ENCODE data around the gene DNAJB11.
"Not testable (repeated sequence)": the region's sequence is repeated elsewhere in the genome, so short reads cannot be mapped to it uniquely, and the experiment has no call there.

The DNAJB11 gene

GRCh38 chr3:186552408-186553031, 18.0 kb upstream of the DNAJB11 start:
- no peak for DNase-seq

DNA sequence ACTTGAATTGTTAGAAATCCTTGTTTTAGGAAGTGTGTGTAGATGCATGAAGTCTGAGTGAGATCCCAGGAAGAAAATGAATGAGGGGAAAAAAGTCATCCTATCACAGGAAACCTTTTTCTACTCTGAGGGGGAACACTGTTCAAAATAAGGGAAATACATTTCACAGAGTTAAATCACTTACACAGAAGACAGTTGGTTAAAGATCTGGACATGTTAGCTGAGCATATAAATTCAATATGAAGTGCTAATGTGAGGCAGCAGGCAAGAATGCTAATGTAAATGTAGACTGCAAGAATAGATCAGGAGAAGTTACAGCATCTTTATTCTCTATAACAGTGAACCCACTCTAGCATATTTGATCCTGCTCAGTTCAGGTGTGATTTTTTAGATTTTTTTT, 5.9 kb upstream of the DNAJB11 start:
- DNase-seq, result no peak

- no peak for DNase-seq
Observed at GRCh38 chr3:186566772-186567071, 3.8 kb upstream of the DNAJB11 start.

DNA sequence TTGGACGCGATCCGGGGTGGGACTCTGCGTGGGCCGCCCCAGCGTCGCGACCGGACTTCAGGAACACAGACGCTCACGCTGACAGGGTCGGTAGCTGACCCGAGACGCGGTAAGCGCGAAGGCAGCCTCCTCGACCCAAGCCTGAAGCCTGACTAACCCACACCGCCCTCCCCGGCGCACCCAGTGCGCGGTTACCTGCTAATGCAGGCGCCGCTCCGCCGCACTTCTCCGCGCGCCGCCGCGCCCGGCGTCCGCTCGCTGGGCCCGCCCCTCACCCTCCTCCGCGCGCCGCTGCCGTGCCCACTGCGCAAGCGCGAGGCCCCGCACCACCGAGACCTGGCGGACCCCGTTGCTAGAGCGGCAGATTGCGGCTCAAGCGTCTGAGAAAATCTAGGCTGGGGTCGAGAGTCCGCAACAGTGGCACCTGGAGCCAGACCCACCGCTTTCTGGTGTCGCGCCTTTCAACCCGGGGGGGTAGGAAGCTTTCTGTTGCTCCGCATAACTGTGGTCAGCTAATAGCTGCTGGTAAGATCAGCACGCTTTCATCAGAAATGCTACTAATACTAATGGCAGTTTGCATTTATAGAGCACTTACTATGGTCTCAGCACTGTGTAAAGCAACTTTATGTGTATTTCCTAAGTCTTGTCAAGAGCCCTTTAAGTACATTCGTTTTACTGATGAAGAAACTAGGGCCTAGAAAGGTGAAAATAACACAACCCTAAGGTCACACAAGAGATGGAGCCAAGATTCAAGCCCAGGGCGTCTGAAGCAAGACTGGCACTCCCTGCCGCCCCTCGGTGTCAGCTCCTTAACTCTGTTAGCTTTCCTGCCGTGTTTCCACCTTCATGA, 3.2 kb upstream of the DNAJB11 start, which contains the start of gene TBCCD1:
Gene TBCCD1 (minus strand): TSS at position 268 of the 850 bp plus-strand sequence. CDS start 3,010 bp downstream, outside the sequence.
- peak; percentile 91 for DNase-seq

DNA sequence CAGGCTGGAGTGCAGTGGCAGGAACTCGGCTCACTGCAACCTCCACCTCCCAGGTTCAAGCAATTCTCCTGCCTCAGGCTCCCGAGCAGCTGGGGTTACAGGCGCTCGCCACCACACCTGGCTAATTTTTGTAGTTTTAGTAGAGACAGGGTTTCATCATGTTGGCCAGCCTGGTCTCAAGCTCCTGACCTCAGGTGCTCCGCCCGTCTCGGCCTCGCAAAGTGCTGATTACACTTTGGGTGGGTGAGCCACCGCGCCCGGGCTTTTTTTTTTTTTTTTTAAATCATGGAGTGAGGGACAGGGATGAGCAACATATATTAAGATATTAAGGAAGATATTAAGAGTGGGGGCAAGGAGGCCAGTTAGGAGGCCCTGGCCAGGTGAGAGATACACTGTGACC, 1.2 kb upstream of the DNAJB11 start:
- DNase-seq, result not testable (repeated sequence)

DNA sequence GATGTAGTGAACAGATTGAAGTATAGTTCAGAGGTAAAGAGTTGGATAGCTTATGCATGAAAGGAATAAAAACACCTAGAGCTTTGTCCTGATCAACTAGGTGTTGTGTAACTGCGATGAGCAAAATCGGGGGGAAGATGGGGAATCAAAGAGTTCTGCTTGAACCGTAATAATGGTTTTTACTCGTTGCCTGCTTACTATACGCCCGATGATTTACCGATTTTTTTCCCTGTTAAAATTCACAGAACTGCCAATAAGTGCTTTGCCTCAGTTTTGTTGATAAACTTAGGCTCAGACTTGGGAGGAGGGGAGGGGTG, 783 bp upstream of the DNAJB11 start:
- no peak for DNase-seq

GRCh38 chr3:186570941-186571643, 572 bp downstream of the DNAJB11 start:
- no peak for DNase-seq

GRCh38 chr3:186571644-186572013, 1.1 kb downstream of the DNAJB11 start:
- peak; percentile 21 for DNase-seq

- no peak for DNase-seq
Observed at GRCh38 chr3:186577521-186577920, 7.0 kb downstream of the DNAJB11 start.

DNA sequence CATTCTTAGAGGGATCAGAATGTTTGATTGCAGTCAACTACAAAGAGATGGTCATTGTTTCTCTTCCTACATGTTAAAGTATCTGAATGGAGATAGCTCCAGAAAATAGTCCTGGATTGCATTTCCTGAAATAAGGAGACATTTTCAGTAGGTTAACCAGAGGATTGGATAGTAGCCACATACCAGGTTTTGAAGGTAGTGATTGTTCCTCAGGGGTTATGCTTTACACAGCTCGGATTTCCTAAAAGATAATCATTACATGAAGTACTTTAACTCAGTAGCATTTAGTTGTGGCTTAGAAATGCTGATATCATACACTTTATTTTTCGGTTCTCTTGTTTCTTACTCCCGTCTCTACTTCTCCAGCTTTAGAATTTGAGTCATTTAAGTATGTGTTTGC, 10.3 kb downstream of the DNAJB11 start:
- DNase-seq, result no peak

DNA sequence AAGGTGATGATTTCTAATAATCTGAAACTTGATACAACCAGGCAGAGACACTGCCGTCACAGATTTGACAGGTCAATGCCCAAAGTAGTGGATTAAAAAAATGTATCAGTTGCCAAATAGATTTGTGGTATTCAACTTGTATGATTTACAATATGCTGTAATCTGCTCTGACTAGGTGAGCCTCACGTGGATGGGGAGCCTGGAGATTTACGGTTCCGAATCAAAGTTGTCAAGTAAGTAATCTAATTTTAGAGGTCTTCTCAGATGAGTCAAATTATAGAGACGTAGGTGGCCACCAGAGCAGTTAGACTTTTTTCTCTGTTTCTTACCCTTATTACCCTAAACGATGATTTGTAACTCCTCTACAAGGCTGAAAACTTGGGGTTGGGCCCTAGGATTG, 12.0 kb downstream of the DNAJB11 start:
- DNase-seq, result no peak

GRCh38 chr3:186583831-186584230, 13.3 kb downstream of the DNAJB11 start:
- DNase-seq, result no peak

- not testable (repeated sequence) for DNase-seq
Observed at GRCh38 chr3:186586245-186586644, 15.7 kb downstream of the DNAJB11 start.

- no peak for DNase-seq
Observed at GRCh38 chr3:186587183-186587582, 16.7 kb downstream of the DNAJB11 start.

DNA sequence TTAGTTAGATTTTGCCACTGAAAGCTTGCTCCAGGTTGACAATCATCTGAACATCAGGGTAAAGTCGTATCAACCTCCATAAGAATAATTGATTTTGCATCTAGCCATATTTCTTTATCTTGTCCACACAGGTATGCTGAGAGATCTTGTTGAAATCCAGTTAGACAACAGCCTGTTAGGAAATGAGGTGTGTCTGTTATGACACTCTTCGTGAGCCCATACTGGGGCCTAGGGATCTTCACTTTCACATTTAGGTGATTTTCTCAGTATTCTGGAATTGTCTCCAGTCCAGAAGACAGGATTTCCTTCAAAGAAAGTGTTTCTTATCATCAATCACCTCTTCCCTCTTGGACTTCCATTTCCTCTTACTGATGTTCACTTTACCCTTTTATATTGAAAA, 18.1 kb downstream of the DNAJB11 start:
- DNase-seq, result peak; percentile 2

DNA sequence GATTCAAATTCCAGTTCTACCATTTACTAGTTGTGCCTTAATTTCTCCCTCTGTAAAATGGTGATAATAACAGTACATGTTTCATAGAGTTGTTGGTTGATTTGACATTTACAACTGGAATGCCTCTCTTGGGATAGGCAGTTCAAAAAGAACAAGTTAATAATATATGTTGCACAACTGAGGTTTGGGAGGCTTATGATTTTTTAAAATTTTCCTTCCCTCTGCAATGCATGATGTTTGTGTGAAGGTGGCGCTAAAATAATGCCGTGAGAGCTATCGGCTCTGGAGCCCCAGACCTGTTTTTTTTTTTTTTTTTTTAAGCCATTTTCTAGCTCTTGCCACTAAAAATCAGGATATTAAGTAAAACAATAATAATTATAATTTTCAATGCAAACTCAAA, 18.6 kb downstream of the DNAJB11 start:
- peak; percentile 22 for DNase-seq

GRCh38 chr3:186589856-186590579, 19.5 kb downstream of the DNAJB11 start:
- DNase-seq, result no peak

- DNase-seq, result no peak
Observed at GRCh38 chr3:186590580-186591295, 20.2 kb downstream of the DNAJB11 start.

DNA sequence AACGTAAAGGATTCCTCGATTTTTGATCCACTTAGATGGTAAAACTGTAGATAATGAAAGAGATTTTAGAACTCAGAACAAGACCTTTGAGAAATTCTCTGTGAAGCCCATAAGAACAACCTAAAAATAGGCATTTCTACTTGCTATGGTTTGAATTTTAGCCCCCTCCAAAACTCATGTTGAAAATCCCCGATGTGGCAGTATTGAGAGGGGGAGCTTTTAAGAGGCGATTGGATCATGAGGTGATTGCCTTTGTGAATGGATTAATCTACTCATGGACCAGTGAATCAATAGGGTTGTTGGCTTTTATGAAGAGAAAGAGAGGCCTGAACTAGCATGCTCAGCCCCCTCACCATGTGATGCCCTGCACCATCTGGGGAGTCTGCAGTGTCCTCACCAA, 22.2 kb downstream of the DNAJB11 start:
- no peak for DNase-seq

DNA sequence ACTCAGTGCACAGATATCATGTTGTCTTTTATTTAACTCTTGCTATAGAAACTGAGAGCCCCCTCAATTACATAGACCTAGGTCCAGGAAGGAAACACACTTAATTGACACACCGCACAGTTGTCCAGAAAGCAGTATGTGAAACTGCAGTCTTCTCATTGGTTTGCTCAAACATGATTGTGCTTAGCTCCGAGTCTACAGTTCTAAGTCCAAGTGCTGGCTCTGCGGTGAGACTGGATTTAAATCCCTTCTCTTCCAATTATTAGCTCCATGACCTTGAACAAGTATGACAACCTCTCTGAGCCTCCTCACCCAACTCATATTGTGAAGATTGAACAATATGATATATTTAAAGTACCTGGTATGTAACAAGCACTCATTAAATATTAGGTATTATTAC, 23.3 kb downstream of the DNAJB11 start:
- no peak for DNase-seq

- DNase-seq, result no peak
Observed at GRCh38 chr3:186594591-186595113, 24.1 kb downstream of the DNAJB11 start.

GRCh38 chr3:186596568-186597287, 26.2 kb downstream of the DNAJB11 start:
- no peak for DNase-seq

Measured in OCI-M1 (cell line).